Kidney (tissue), 14 donors: Measurements from ENCODE around the gene ARMC6. TPM values are rescaled to one million over a fixed set of nuclear protein-coding genes. Genes with fewer than 3 reads are reported as not detected.
A peak's percentile ranks its signal among the peaks of the same experiment; 100 is the strongest.
"Not testable (repeated sequence)": the region's sequence is repeated elsewhere in the genome, so short reads cannot be mapped to it uniquely, and the experiment has no call there.

Experiments
- DNase-seq, 5 donors: peaks; one replicate each; pipeline ENCODE4 v3.0.0-alpha.2; 2013 to 2020
- FAIRE-seq: peaks from 2 replicates; lab custom pipeline; 2012; peaks lifted over from hg19 to GRCh38; lab: Jason Lieb, UNC
- H3K27ac ChIP-seq, 2 donors: one replicate each; pipeline ENCODE4 v1.7.0; 2013; ENCODE audit warnings: low read depth in 2 of 2, low read length in 2 of 2, inconsistent platforms in 1 of 2
- H3K27me3 ChIP-seq: one replicate; pipeline ENCODE4 v1.7.1; 2013; ENCODE audit warnings: low read length, inconsistent platforms; ENCODE audit not compliant: control insufficient read depth, insufficient read depth
- H3K36me3 ChIP-seq, 3 donors: one replicate each; pipeline versions ENCODE4 v1.7.0 to v1.7.1; 2013; ENCODE audit warnings: low read length in 3 of 3, control low read depth in 1 of 3, inconsistent platforms in 1 of 3; ENCODE audit not compliant: insufficient read depth in 3 of 3, control insufficient read depth in 2 of 3
- H3K4me1 ChIP-seq, 3 donors: one replicate each; pipeline versions ENCODE4 v1.7.0 to v1.7.1; 2013; ENCODE audit warnings: low read length in 3 of 3, inconsistent platforms in 1 of 3, low read depth in 1 of 3; ENCODE audit not compliant: control insufficient read depth in 2 of 3, insufficient read depth in 2 of 3
- H3K4me3 ChIP-seq, 3 donors: one replicate each; pipeline versions ENCODE4 v1.7.0 to v1.8.1; 2013; ENCODE audit warnings: low read length in 3 of 3, control low read depth in 1 of 3, inconsistent platforms in 1 of 3
- H3K9ac ChIP-seq, 3 donors: one replicate each; pipeline versions ENCODE4 v1.7.0 to v1.7.1; 2013; ENCODE audit warnings: low read length in 3 of 3, control low read depth in 1 of 3, inconsistent platforms in 1 of 3
- H3K9me3 ChIP-seq, 3 donors: one replicate each; pipeline versions ENCODE4 v1.7.0 to v1.7.1; 2013; ENCODE audit warnings: low read length in 3 of 3, control low read depth in 1 of 3, inconsistent platforms in 1 of 3; ENCODE audit not compliant: control insufficient read depth in 2 of 3, insufficient read depth in 1 of 3
- CTCF ChIP-seq: IDR thresholded peaks from 3 replicates; pipeline ENCODE4 v1.5.1; 2012; ENCODE audit warnings: mild to moderate bottlenecking, moderate library complexity, borderline replicate concordance; ENCODE audit not compliant: insufficient read depth; ENCODE audit errors: extremely low read depth
- intact Hi-C: fragments of 100-400 bp; cut with DNase I; formaldehyde crosslinking; loops from one replicate; pipeline ENCODE4 v1.11.1; 2022
- polyA plus RNA-seq: library from polyadenylated mRNA; stranded (reverse); fragments of 350-450 nt; fragmentation: Illumina TruSeq; extraction: RNeasy Lipid Tissue Mini Kit (QIAGEN cat#74804); gene quantifications from one replicate; pipeline ENCODE4 v1.2.3, GENCODE V29; 2014; ENCODE audit warnings: low read depth, low replicate concordance; ENCODE audit not compliant: insufficient read depth
- total RNA-seq: library from RNA; stranded (reverse); fragmentation: NEBNext Ultra II Directional; extraction: Animal tissue kit (Norgen Biotek cat#: 25700); gene quantifications from one replicate; pipeline ENCODE4 v1.2.1, GENCODE V29; 2021
- donor health status: control.
- donor health status: control.
- donor health status: control.
- donor health status: control.
- donor health status: control.
- donor health status: DM: yes; HTN: yes; CAD: no.
- donor health status: Normal renal cell carcinoma (clear cell type).

The ARMC6 gene
- total and polyA plus RNA-seq, 2 donors from 2014 or later, result 23.0 to 24.6 TPM

- intact Hi-C loops, result no loop called here
- Histone ChIP-seq H3K36me3 (peaks cover 0 to 4% (median 0%) of the 10 kb centered on the region in 3 donors), H3K9me3 (no peaks in the 10 kb centered on the region), H3K27ac (peak overlapping the region; percentile 77 to 95), H3K27me3 (no peaks in the 10 kb centered on the region), H3K9ac (no peak overlapping the region), H3K4me3 (no peak overlapping the region), H3K4me1 (peaks cover 0 to 10% (median 9%) of the 10 kb centered on the region in 3 donors)
- no peak for DNase-seq
- no peak for FAIRE-seq
- TF ChIP-seq CTCF, result no peak
Measured at GRCh38 chr19:19098084-19098702, 64.8 kb downstream of the ARMC6 start.

DNA sequence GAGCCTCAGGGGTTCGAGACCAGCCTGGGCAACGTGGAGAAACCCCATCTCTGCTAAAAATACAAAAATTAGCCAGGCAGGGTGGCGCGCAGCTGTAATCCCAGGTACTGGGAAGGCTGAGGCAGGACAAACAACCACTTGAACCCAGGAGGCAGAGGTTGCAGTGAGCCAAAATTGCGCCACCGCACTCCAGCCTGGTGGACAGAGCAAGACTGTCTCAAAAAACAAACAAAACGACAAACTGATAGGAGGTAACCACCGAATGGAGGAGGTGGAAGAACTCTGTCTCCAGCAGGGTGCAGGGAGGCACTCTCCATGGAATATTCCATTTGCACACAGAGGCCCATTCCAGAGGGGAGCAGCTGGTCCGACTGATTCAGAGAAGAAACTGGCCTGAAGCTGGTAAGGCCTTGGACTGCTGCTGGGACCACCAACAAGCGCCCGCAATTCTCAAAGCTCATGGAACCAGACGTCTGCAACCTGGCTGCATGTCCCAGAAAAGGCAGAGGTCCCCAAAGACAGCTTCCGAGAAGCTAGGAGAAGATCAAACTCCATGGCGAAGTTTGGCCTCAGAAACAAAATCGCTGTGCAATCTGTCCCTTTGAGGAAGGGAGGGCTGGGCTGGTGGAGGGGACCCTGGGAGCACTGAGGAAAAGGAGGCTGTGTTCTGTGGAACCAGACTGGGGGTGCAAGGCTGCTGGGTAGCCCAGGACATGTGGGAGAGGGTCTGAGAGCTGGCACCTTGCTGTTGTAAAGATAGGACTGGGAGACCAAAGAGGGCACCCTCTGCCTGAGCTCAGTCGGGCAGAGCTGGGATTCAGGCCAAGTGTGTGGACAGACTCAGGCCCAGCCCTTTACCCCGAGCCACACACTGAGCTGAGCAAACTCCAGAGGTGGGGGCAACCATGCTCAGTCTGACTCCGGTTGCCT is 65.6 kb downstream of the ARMC6 start:
- H3K27me3 ChIP-seq, result no peaks in the 10 kb centered on the region
- H3K36me3 ChIP-seq, result peaks cover 0 to 4% (median 0%) of the 10 kb centered on the region in 3 donors
- H3K4me3 ChIP-seq, result no peak overlapping the region
- intact Hi-C loops, result no loop called here
- H3K9me3 ChIP-seq, result no peaks in the 10 kb centered on the region
- H3K9ac ChIP-seq, result no peak overlapping the region
- FAIRE-seq, result no peak
- DNase-seq, result no peak
- TF ChIP-seq CTCF, result no peak
- peaks cover 0 to 10% (median 9%) of the 10 kb centered on the region in 3 donors for H3K4me1 ChIP-seq
- H3K27ac ChIP-seq, result peak overlapping the region; percentile 77 to 95

- no peak for FAIRE-seq
- intact Hi-C loops, result no loop called here
- Histone ChIP-seq H3K36me3 (peaks cover 0 to 4% (median 0%) of the 10 kb centered on the region in 3 donors), H3K27ac (peak overlapping the region; percentile 87 to 92), H3K9ac (no peak overlapping the region), H3K4me1 (peaks cover 0 to 10% (median 8%) of the 10 kb centered on the region in 3 donors), H3K4me3 (no peak overlapping the region), H3K27me3 (no peaks in the 10 kb centered on the region), H3K9me3 (no peaks in the 10 kb centered on the region)
- TF ChIP-seq CTCF, result no peak
- no peak for DNase-seq
Measured at GRCh38 chr19:19101540-19101939, 68.1 kb downstream of the ARMC6 start.

GRCh38 chr19:19102566-19102965 is 69.2 kb downstream of the ARMC6 start:
- H3K27ac ChIP-seq, result peak overlapping the region; percentile 43 to 63
- peaks cover 0 to 10% (median 6%) of the 10 kb centered on the region in 3 donors for H3K4me1 ChIP-seq
- H3K4me3 ChIP-seq, FAIRE-seq, H3K36me3 ChIP-seq, H3K9me3 ChIP-seq, H3K9ac ChIP-seq, DNase-seq, H3K27me3 ChIP-seq, intact Hi-C loops: not testable (repeated sequence)
